HG03108 (cell line): ENCODE data around the gene MFSD6.
A peak's percentile ranks its signal among the peaks of the same experiment; 100 is the strongest.
"Not testable (repeated sequence)": the region's sequence is repeated elsewhere in the genome, so short reads cannot be mapped to it uniquely, and the experiment has no call there.

ENCODE experiments used
- ATAC-seq: cut with Tn5 transposase; IDR thresholded peaks from one replicate; pipeline ENCODE4 v1.9.1; 2021; ENCODE audit warnings: moderate library complexity; ENCODE audit not compliant: unreplicated experiment

MFSD6 gene

DNA sequence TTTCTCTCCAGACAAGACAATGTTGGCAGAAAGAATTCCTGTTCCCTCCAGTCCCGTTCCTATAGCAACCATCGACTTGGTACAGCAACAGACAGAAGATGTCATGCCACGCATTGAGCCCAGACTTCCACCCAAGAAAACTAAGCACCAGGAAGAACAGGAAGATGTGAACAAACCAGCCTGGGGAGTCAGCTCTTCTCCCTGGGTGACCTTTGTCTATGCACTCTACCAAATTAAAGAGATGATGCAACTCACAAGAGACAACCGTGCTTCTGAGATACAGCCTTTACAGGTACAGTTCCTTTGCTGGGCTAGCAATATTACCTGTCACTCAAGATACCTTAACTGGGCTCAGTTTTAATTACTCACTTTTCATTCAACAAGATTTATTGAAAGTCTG is 89.3 kb downstream of the MFSD6 start:
- no peak for ATAC-seq

DNA sequence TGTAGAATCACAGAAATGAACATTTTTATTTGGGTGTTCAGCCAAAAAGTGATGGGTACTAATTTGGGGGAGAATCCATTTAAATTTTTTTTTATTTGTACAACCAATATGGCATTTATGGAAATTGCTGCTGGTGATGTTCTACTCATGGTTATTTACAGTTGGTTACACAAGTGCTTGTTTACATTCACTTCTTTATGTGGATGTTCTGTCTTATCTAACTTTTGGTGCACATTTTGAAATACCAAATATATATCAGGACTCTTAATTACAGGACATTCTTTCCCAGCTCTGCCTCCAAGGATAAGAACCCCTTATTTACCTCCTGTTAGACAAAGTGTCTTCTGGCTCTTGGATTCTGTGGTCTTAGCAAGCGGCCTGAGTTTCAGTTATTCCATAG is 91.1 kb downstream of the MFSD6 start:
- no peak for ATAC-seq

- no peak for ATAC-seq
Measured at GRCh38 chr2:190500054-190500502, 91.9 kb downstream of the MFSD6 start.

- no peak for ATAC-seq
Measured at GRCh38 chr2:190501231-190501630, 93.1 kb downstream of the MFSD6 start.

DNA sequence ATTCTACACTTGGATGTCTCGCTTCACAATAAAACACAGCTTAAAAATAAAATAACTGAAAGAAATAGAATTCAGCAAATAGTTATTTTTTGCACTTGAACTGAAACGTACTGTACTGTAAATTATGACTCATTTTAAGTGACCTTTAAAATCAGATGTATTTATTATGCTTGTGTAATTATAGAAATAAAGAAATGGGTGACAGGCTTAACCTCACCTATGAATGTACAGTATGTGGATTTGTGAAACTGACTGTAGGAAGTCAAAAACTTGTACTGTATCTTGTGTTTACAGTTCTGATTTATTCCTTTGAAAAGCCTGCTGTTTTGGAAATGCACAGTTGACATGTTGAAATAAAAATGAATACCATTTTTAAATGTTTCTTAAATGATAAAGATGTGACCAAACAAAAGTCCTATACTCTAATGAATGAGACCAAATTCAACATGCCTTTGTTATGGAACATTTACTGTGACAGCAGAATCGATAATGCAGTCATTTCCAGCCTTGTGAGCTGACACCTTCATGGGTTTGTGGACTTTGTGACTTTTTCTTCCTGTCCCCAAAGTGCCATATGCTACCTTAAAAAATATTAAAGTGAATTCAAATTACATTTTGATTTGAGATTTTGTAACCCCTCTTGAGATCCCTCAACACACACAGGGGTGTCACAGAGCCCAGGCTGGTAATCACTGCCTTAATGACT is 93.7 kb downstream of the MFSD6 start:
- no peak for ATAC-seq

DNA sequence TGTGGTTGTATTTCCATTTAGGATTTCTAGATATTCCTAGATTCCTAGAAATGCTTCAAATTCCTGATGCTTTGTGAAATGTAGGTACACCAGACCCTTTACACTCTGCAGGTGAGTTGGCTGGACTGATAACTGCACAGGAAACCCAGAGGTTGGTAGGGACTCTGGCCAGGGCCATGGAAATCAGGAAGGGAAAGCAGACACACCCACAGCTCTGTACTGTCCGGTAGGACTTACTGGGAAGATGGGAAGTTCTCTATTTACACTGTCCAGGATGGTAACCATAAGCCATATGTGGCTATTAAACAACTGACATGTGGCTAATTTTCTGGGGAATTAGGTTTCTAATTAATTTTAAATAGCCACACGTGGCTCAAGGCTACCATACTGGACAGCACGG is 94.9 kb downstream of the MFSD6 start:
- ATAC-seq = no peak

- ATAC-seq = no peak
Measured at GRCh38 chr2:190504912-190505311, 96.8 kb downstream of the MFSD6 start.

DNA sequence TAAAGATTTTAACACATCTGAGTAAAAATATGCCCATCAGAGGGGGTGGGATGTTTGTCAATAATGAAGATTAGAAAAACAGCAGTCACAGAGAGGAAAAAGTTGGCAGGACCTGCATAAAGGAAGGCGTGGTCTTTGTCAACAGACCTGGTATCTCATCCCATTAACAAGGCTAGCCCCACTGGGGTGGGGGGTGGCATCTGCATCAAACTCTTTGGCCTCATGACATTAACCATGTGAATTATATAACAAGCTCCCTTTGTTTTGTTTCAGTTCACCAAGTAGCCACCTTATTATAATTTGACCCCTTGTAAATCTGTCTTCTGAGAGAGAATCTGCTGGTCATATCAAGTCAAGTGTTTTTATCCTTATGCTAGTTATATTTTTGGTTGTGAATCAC is 97.5 kb downstream of the MFSD6 start:
- no peak for ATAC-seq

- no peak for ATAC-seq
Measured at GRCh38 chr2:190506666-190507065, 98.5 kb downstream of the MFSD6 start.

DNA sequence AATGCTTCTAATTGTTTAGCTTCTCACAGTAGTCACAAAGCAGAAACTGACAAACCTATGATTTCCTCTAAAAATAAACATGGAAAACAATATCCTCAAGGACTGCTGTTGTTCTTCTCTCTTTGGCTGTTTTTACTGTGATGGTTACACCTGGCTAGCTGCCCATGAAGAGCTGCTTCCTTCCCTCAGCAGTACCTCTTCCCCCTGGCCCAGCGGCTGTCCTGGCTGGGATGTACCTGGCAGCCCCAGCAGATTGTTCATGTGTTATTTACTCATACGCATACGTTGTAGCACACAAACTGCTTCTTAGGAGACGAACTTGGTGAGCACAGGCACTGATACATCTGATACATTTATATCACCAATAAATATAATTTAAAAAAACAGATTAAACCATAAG is 99.0 kb downstream of the MFSD6 start:
- no peak for ATAC-seq

DNA sequence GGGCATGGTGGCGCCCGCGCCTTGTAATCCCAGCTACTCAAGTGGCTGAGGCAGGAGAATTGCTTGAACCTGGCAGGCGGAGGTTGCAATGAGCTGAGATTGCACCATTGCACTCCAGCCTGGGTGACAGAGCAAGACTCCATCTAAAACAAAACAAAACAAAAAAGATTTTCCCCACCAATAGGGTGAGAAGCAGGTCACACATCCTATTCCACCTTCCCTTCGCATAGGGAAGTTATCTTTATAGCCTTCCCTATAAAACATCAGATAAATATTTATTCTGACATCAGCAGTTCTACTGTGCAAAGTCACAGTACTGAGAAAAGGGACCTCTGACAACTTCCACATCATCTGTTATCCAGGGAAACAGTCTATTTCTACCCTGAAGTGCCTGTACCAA is 101.7 kb downstream of the MFSD6 start:
- not testable (repeated sequence) for ATAC-seq

DNA sequence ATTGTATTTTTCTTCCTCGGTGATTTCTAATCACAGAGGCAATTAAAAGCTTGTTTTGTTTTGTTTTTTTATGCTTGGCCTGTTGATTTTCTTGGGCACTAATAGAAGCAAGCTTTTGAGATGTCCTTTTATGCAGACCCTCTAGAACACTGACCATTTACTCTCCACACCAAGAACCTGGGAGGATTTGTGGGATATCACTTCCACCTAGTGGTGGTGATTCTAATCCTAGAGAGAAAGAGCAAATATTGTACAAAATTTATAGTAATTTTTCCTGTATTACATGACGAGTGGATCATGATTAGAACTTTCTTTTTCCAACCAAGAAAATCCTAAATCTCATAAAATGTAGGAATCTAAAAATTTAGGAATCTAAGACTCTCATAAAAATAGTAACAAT is 102.9 kb downstream of the MFSD6 start:
- ATAC-seq = no peak

DNA sequence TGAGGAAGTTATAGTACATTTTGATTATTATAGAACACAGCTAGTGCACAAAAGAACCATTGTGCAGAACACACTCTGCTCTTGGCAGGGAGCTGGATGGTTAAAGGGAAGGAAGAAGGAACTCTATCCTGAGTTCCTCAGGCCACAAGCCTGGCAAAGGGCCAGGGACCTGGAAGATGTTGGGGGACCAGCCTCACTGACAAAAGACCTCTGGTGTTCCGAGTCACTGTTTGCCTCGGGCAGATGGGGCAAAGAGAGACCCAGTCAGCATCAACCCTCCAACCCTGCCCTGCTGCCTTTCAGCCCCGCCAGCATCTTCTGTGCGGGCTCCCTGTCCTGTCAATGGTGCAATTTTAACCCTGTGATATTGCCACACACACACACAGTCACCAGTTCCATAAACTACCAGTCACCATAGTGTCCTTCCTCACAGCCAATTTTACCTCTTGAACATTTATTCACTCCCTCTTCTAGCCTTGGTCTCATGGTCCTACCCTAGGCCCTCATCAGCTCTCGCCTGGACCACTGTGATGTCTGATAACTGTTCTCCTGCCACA is 104.5 kb downstream of the MFSD6 start:
- no peak for ATAC-seq

GRCh38 chr2:190513877-190514276 is 105.7 kb downstream of the MFSD6 start:
- ATAC-seq = no peak

GRCh38 chr2:190514676-190515075 is 106.5 kb downstream of the MFSD6 start:
- ATAC-seq = no peak

DNA sequence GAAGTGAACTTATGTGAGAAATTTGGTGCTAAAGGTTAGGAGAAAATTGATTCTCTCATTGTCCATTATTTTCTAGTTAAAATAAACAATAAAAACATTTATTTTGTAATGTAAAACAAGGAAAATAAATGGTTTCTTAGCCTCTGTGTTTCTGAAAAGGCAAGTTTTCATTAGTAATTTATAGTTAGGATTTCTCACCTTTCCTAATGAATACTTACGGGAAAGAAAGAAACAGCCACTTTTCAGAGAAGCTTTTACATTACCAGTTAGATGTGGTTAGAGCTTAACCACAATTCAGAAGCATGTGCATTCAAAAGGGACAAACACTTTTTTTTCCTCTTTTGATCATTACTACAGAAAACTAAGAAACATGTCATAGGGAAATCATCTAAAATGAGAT is 107.5 kb downstream of the MFSD6 start:
- ATAC-seq = peak; percentile 43

- no peak for ATAC-seq
Measured at GRCh38 chr2:190517468-190517867, 109.3 kb downstream of the MFSD6 start.

- ATAC-seq = no peak
Measured at GRCh38 chr2:190519975-190520767, 112.0 kb downstream of the MFSD6 start.

GRCh38 chr2:190524928-190525327 is 116.8 kb downstream of the MFSD6 start:
- ATAC-seq = no peak

DNA sequence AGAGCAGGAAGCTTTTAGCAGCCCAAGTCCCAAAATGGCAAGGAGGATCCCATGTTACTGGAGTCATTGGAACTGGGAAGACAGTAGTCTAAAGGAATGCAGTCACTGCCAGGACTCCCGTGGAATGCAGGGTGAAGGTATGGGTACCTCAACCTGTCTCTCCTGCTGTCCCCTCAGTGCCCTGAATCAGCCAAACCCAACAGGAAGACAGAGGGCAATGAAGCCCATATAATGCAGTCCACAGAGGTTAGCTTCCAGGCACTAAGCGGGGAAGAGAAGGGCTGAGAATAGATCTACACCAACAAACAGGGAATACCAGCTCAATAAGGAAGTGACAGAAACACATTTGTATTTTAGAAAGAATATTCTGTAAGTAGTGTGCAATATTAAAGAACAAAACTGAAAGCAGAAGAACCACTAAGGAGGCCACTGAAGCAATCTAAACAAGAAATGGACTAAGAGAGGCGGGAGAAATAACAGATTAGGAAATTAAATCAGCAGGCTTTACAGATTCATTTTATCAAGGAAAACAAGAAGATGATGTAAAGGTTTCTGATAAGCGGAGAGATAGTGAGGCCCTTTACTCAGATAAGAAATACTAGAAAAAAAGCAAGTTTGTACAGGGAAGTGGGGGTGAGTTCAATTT is 118.1 kb downstream of the MFSD6 start:
- no peak for ATAC-seq

DNA sequence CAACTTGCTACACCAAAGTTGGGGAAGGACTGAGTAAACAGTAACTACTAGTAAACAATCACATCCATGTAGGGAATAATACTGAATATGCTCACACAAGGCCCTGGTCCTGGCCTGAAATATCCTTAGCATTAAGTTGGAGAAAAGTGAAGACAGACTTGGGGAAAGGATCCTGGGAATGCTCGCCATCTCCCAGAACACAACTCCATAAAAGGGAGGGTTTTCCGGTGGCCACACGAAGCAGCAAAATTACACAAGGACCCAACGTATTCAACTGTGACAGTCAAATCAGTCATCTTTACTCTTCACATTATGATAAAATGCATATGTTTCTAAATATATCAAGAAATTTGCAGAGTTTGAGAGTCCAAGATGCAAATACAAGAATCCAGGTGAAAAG is 119.1 kb downstream of the MFSD6 start:
- ATAC-seq = no peak

DNA sequence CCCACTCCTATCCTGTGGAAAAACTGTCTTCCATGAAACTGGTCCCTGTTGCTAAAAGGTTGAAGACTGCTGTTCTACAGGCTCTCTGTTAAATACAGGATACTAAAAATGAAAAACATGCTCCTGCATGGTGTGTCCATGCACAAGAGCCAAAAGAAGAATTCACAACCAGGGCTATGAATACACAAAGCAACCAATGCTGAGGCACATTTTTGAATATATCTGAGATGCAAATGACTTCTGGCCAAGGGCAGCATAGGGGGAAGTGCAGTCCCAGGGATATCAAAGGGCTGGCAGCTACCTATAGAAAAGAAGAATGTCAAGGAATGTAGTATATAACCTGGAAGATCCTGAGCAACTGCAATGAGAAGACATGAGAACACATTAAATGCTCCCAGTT is 119.8 kb downstream of the MFSD6 start:
- ATAC-seq = no peak
